Uterus (tissue), 4 donors: ENCODE results near the gene LTBP1. TPM values are rescaled to one million over a fixed set of nuclear protein-coding genes. Genes with fewer than 3 reads are reported as not detected.

Experiments
- DNase-seq, 2 donors: peaks; one replicate each; pipeline ENCODE4 v3.0.0-alpha.2; 2019 to 2020
- H3K27ac ChIP-seq, 2 donors: fragments of 200-600 bp; sonication (generic); 1 replicate in 1 of 2; 2 replicates in 1 of 2; pipeline ENCODE4 v1.5.1; 2016 to 2018
- H3K27me3 ChIP-seq, 2 donors: fragments of 200-600 bp; sonication (generic); one replicate each; pipeline ENCODE4 v1.5.1; 2018 to 2019; ENCODE audit warnings: control low read depth in 1 of 2
- H3K36me3 ChIP-seq, 2 donors: fragments of 200-600 bp; sonication (generic); one replicate each; pipeline ENCODE4 v1.5.1; 2019; ENCODE audit warnings: control low read depth in 1 of 2
- H3K4me1 ChIP-seq, 2 donors: fragments of 200-600 bp; sonication (generic); one replicate each; pipeline ENCODE4 v1.5.1; 2018 to 2019; ENCODE audit warnings: control low read depth in 1 of 2
- H3K4me3 ChIP-seq, 2 donors: fragments of 200-600 bp; sonication (generic); 1 replicate in 1 of 2; 2 replicates in 1 of 2; pipeline ENCODE4 v1.5.1; 2018 to 2019; ENCODE audit warnings: mild to moderate bottlenecking in 1 of 2
- H3K9me3 ChIP-seq, 2 donors: fragments of 200-600 bp; sonication (generic); one replicate each; pipeline ENCODE4 v1.5.1; 2019; ENCODE audit warnings: control low read depth in 1 of 2
- CTCF ChIP-seq, 4 experiments: fragments of 200-600 bp in 2 of 4; fragments of 450-650 bp in 2 of 4; sonication (generic) in 2 of 4; IDR thresholded peaks; one replicate each; pipeline ENCODE4 v1.5.1; 2016 to 2019; ENCODE audit warnings: antibody characterized with exemption in 4 of 4, mild to moderate bottlenecking in 2 of 4, moderate library complexity in 1 of 4
- POLR2A ChIP-seq, 2 donors: fragments of 450-650 bp; IDR thresholded peaks; one replicate each; pipeline ENCODE4 v1.6.1; 2016; ENCODE audit warnings: antibody characterized with exemption in 2 of 2, mild to moderate bottlenecking in 1 of 2, moderate library complexity in 1 of 2
- intact Hi-C: fragments of 100-400 bp; cut with DNase I; formaldehyde crosslinking; loops from one replicate; pipeline ENCODE4 v1.15.1; 2023; ENCODE audit warnings: low total_unique reads
- total RNA-seq, 4 donors: library from RNA; depleted of rRNA in 3 of 4; stranded (reverse); fragments of >200 nt in 3 of 4; gene quantifications; one replicate each; pipeline versions ENCODE4 v1.1.0 to v1.2.4, GENCODE V29; 2014 to 2023
- donor health status: DM: yes; HTN: yes; CAD: no.

The LTBP1 gene
- total RNA-seq, 4 donors from 2014 or later, result 72.5 to 322 (median 92.2) TPM

GRCh38 chr2:33029926-33030325 is 83.2 kb downstream of the LTBP1 start:
- intact Hi-C loops, result loop anchor here (5.0 to 10.0 kb wide), 2 partner anchors 258 to 555 kb away; no protein-coding TSS in a partner anchor
- no peaks in the 10 kb centered on the region for H3K36me3 ChIP-seq
- H3K27me3 ChIP-seq, result no peaks in the 10 kb centered on the region
- H3K9me3 ChIP-seq, result no peaks in the 10 kb centered on the region
- no peak for DNase-seq
- TF ChIP-seq CTCF (IDR thresholded peaks at IDR 0.05), result no peak
- no peak for TF ChIP-seq POLR2A (IDR thresholded peaks at IDR 0.05)
- no peak overlapping the region for H3K4me3 ChIP-seq
- H3K4me1 ChIP-seq, result no peaks in the 10 kb centered on the region
- peak overlapping the region in 1 of 2 donors; percentile 13 for H3K27ac ChIP-seq

GRCh38 chr2:33030326-33030725 is 83.6 kb downstream of the LTBP1 start:
- H3K27me3 ChIP-seq, result no peaks in the 10 kb centered on the region
- no peaks in the 10 kb centered on the region for H3K36me3 ChIP-seq
- no peak for DNase-seq
- TF ChIP-seq POLR2A (IDR thresholded peaks at IDR 0.05) (no peak), CTCF (IDR thresholded peaks at IDR 0.05) (no peak)
- H3K4me3 ChIP-seq, result no peak overlapping the region
- peak overlapping the region in 1 of 2 donors; percentile 13 for H3K27ac ChIP-seq
- H3K9me3 ChIP-seq, result no peaks in the 10 kb centered on the region
- intact Hi-C loops, result loop anchor here (5.0 to 10.0 kb wide), 2 partner anchors 258 to 554 kb away; no protein-coding TSS in a partner anchor
- H3K4me1 ChIP-seq, result no peaks in the 10 kb centered on the region

- DNase-seq, result no peak
- Histone ChIP-seq H3K9me3 (no peaks in the 10 kb centered on the region), H3K27ac (no peak overlapping the region), H3K4me1 (no peaks in the 10 kb centered on the region), H3K4me3 (no peak overlapping the region), H3K27me3 (no peaks in the 10 kb centered on the region), H3K36me3 (no peaks in the 10 kb centered on the region)
- TF ChIP-seq POLR2A (IDR thresholded peaks at IDR 0.05), result no peak
- no peak for TF ChIP-seq CTCF (IDR thresholded peaks at IDR 0.05)
- intact Hi-C loops, result loop anchor here (5.0 to 10.0 kb wide), 2 partner anchors 260 to 553 kb away; no protein-coding TSS in a partner anchor
These were observed 85.5 kb downstream of the LTBP1 start for GRCh38 chr2:33032245-33032644.

GRCh38 chr2:33033606-33034081 is 86.9 kb downstream of the LTBP1 start:
- H3K9me3 ChIP-seq, result no peaks in the 10 kb centered on the region
- TF ChIP-seq CTCF (IDR thresholded peaks at IDR 0.05), result peak; percentile 66 to 79 (median 72)
- TF ChIP-seq POLR2A (IDR thresholded peaks at IDR 0.05), result no peak
- DNase-seq, result peak in 1 of 2 donors; percentile 42
- peak overlapping the region; percentile 30 to 37 for H3K4me3 ChIP-seq
- intact Hi-C loops, result loop anchor here (5.0 to 10.0 kb wide), 2 partner anchors 261 to 551 kb away; no protein-coding TSS in a partner anchor
- no peaks in the 10 kb centered on the region for H3K4me1 ChIP-seq
- H3K27me3 ChIP-seq, result no peaks in the 10 kb centered on the region
- H3K36me3 ChIP-seq, result no peaks in the 10 kb centered on the region
- peak overlapping the region; percentile 66 to 81 for H3K27ac ChIP-seq

GRCh38 chr2:33034784-33035183 is 88.0 kb downstream of the LTBP1 start:
- peak overlapping the region in 1 of 2 donors; percentile 13 for H3K4me3 ChIP-seq
- TF ChIP-seq CTCF (IDR thresholded peaks at IDR 0.05) (peak; percentile 36 to 63 (median 49)), POLR2A (IDR thresholded peaks at IDR 0.05) (no peak)
- intact Hi-C loops, result loop anchor here (5.0 to 10.0 kb wide), 2 partner anchors 262 to 550 kb away; no protein-coding TSS in a partner anchor
- peak; percentile 23 to 34 for DNase-seq
- no peaks in the 10 kb centered on the region for H3K4me1 ChIP-seq
- H3K27me3 ChIP-seq, result no peaks in the 10 kb centered on the region
- H3K27ac ChIP-seq, result peak overlapping the region; percentile 66 to 81
- H3K9me3 ChIP-seq, result no peaks in the 10 kb centered on the region
- H3K36me3 ChIP-seq, result no peaks in the 10 kb centered on the region
